ENCODE measurements around the gene CYP19A1. TPM values are rescaled to one million over a fixed set of nuclear protein-coding genes. Genes with fewer than 3 reads are reported as not detected.

Gene CYP19A1
- total and polyA plus RNA-seq, 9 of the 15 experiments (the other 6 are each of a cell fraction or from before 2014, with no cell fraction given) = 0.16 to 0.63 (median 0.47) TPM; not detected in 3

Small RNA genes within 50 kb of the gene (microRNA-seq; reads per million reads assigned to microRNA genes)
- gene MIR4713 (ENCODE audit: borderline microRNAs expressed) (5.2 reads per million, percentile 47 among the genes with 10 or more reads in this experiment), gene MIR7973-1 (ENCODE audit: borderline microRNAs expressed) (not detected), gene MIR7973-2 (ENCODE audit: borderline microRNAs expressed) (not detected)

Small RNA genes within 50 kb of the gene (small RNA-seq; reads per million reads assigned to genes)
- gene AC020891.4 = not detected
- 0.59 reads per million, percentile 32 among the genes with 10 or more reads in this experiment for gene MIR4713
- not detected for gene MIR7973-1

Other genes with a start within 250 kb of the CYP19A1 start
- not detected in 2 replicates for gene TNFAIP8L3, start 243.7 kb downstream of the CYP19A1 start, total RNA-seq (2014; rRNA removed)
- not detected in 2 replicates for gene TNFAIP8L3, start 243.7 kb downstream of the CYP19A1 start, total RNA-seq (2014; rRNA removed; fragmentation: Illumina TruSeq; extraction: Trizol)
- not detected in 2 replicates for gene TNFAIP8L3, start 243.7 kb downstream of the CYP19A1 start, total RNA-seq (2015; rRNA removed; fragmentation: Illumina TruSeq; extraction: Trizol)
- 0.11 TPM in 1 of 2 replicates, not detected in the other for gene TNFAIP8L3, start 243.7 kb downstream of the CYP19A1 start, total RNA-seq (2021)
- gene TNFAIP8L3, start 243.7 kb downstream of the CYP19A1 start, polyA plus RNA-seq (2011; rRNA removed) = not detected in 2 replicates
- gene TNFAIP8L3, start 243.7 kb downstream of the CYP19A1 start, polyA plus RNA-seq (2014; fragmentation: Illumina TruSeq; extraction: Trizol) = not detected in 2 replicates
- under 1 TPM in 1 of 2 experiments, not detected in 1; 0.13 TPM for gene TNFAIP8L3, start 243.7 kb downstream of the CYP19A1 start, polyA plus RNA-seq (2014; fragmentation: Nextera tagmentation; extraction: Ambion mirVana)
- gene TNFAIP8L3, start 243.7 kb downstream of the CYP19A1 start, polyA plus RNA-seq (2014; rRNA removed) = not detected in 2 replicates
- gene GLDN, start 3.1 kb upstream of the CYP19A1 start, total RNA-seq (2014; rRNA removed) = 0.05 and 0.33 TPM in 2 replicates
- 0.19 and 0.22 TPM in 2 replicates for gene GLDN, start 3.1 kb upstream of the CYP19A1 start, total RNA-seq (2014; rRNA removed; fragmentation: Illumina TruSeq; extraction: Trizol)
- gene GLDN, start 3.1 kb upstream of the CYP19A1 start, total RNA-seq (2015; rRNA removed; fragmentation: Illumina TruSeq; extraction: Trizol) = 0.19 and 0.33 TPM in 2 replicates
- gene GLDN, start 3.1 kb upstream of the CYP19A1 start, total RNA-seq (2021) = 0.18 and 0.31 TPM in 2 replicates
- gene GLDN, start 3.1 kb upstream of the CYP19A1 start, polyA plus RNA-seq (2011; rRNA removed) = 0.21 and 0.23 TPM in 2 replicates
- 0.21 and 0.22 TPM in 2 replicates for gene GLDN, start 3.1 kb upstream of the CYP19A1 start, polyA plus RNA-seq (2014; fragmentation: Illumina TruSeq; extraction: Trizol)
- under 1 TPM; 0.07 to 0.10 TPM for gene GLDN, start 3.1 kb upstream of the CYP19A1 start, polyA plus RNA-seq (2014; fragmentation: Nextera tagmentation; extraction: Ambion mirVana)
- gene GLDN, start 3.1 kb upstream of the CYP19A1 start, polyA plus RNA-seq (2014; rRNA removed) = 0.05 and 0.77 TPM in 2 replicates

Data from K562 (cell line).